NK-92 (cell line): ENCODE measurements around the gene MTR.

Experiments used
- DNase-seq: peaks from one replicate; lab custom pipeline; 2025; ENCODE audit not compliant: unreplicated experiment; lab: John Stamatoyannopoulos, UW

The MTR gene

DNA sequence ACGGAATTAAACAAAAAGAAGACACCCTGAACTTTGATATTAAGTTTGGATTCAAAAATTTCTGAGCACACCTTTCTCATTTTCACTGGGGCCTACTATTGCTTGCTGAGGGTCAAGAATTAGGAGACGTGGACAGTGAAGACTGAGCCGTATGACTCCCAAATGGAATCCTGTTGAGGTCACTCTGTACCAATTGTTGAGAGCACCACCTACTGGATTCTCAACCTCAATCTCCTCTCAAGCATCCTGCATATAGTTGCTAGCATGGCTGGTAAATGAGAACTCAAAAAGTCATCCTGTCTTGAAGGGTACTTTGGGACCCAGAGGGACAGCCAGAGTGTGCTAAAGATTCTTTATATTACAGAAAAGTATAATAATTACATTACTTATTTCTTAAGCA lies 20.2 kb upstream of the MTR start:
- DNase-seq = no peak

DNA sequence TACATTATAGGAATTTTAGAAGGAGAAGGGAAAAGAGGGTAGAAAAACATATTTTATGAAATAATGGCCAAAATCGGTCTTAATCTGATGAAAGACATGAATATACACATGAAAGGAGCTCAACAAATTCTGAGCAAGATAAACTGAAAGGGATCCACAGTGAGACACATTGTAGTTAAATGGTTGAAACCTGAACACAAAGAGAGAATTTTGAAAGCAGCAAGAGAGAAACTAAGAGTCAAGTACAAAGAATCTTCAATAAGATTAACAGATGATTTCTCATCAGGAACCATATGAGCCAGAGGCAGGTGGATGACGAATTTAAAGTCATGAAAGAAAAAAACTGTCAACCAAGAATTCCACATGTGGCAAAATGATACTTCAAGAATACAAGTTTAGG lies 15.8 kb upstream of the MTR start:
- no peak for DNase-seq

DNA sequence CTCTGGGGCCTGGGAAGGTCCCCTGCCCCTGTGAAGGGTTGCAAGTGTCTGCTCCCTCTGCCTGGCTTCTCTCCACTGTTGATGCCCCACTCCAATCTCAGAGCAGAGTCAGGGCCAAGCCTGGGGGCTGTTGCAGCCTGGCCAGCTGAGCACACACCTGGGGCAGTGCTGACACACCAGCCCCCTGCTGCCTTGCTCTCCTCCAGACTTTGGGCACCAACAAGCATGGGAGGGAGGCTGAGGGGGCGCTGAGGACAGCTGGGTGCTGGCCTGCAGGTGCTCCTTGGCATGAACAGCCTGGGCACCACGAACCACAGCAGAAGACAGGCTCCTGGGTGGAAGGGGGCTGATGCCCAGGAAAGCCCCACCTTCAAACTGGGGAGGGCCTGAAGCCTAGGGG lies 9.6 kb upstream of the MTR start:
- DNase-seq = no peak

DNA sequence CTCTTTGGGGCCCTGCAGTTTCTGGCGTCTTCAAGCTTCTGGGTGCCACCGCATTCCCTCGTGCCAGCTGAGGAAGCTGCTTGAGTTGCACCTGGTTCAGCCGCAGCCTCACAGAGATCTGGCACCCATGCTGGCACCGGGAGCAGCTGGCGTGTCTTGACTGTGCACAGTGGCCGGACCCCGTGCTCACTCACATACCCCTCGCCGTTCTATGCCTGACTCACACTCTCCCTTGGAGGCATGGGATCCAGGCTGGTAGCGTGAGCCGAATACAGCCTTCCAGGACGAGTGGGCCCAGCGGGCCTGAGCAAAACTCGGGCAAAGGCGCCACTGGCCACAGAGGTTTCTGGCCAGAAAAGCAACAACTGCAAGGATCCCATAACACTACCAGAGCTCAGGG lies 8.6 kb upstream of the MTR start:
- no peak for DNase-seq

DNA sequence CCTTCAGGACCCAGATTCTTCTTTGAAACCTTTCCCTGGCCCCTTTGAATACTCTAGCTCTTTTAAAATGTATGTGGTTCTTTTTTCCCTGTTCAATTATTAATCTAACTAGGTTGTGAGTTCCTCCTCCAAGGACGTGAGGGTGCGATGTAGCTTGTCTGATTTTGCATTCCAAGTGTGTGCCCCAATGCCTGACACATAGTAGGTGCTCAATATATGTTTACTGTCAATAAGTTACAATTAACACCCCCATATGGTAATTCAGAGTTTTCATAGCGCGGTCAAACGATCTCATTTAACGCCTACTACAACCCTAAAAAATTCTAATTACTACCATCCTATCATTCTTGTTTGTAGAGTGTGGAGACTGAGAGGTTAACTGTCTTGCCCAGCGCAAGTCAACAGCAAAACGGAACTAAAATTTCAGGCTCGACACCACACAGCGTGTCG lies 482 bp upstream of the MTR start:
- no peak for DNase-seq

DNA sequence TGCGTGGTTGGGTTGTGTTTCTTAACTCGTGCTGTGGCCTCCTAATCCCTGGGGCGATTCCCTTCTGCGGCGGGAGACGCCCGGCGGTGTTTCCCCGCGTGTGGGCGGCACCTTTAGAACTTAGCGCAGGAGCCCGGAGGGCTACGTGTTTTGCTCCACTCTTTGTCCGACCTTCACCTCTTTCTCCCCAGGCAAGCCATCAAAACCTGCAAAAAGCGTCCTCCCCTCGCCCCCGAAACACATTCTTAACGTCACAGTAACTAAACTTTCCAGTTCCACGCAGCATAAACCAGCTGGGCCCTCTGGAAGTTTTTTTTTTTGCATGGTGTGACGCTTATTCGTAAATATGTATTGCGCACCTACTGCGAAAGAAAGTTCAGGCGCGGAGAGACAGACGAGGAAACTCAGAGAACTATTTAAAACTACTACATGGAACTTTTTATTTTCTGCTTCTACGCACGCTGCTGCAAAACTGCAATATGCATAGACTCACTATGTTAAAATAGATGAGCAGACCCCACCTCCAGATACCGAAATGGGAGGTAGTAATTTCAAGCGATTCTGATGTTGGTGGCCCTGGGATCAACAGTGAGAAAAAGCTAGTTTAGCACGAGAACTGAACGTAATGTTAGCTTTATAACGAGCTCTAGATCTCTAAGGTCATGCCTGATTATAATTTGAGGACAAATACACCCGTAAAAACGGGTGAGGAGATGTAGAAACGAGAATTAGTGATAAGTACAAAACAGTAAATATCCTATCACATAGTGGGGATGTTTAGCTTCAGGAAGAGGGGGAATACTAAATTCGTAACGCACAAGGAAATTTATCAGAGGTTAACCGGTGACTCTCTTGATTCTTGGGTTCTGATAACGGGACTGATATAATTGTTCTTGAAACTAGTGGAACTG lies 920 bp downstream of the MTR start:
- DNase-seq = no peak

DNA sequence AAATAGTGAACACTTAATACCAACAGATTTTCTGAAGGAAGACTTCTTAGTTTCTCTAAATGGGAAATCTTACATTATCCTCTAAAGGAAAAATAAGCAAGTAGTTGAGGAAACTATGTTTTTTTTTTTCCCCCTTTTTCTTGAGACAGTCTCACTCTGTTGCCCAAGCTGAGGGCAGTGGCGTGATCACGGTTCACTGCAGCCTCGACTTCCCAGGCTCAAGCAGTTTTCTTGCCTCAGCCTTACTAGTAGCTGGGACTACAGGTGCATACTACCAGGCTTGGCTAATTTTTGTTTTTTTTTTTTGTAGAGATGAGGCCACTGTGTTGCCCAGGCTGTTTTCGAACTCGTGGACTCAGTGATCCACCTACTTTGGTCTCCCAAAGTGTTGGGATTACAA lies 3.9 kb downstream of the MTR start:
- no peak for DNase-seq

DNA sequence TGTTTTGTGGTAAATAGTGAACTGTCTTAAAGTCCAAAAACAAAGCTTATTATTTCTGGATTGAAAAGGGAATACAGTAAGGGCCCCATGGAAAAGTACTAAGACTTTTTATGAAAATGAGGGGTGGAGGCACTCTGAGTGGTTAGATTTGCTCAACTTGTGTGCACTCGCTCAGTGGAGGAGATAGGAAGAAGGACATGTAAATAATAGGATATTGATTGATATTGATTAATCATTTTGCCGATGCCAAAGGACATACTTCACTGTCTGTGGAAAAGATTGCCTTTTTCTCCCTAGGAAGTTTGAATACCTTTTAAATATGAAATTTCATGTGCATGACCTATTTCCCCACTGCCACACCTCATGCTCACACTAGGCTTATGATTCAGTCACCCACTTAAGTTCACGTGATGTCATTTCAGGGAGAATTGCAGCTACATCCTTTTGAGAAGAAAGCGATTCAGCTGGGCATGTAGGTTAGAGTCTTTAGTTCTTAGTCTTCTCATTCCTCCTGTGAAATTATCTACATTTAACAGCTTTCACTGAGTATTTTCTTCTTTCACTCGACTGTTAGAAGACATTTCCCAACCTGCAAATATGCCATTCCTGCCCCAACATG lies 5.0 kb downstream of the MTR start:
- no peak for DNase-seq

DNA sequence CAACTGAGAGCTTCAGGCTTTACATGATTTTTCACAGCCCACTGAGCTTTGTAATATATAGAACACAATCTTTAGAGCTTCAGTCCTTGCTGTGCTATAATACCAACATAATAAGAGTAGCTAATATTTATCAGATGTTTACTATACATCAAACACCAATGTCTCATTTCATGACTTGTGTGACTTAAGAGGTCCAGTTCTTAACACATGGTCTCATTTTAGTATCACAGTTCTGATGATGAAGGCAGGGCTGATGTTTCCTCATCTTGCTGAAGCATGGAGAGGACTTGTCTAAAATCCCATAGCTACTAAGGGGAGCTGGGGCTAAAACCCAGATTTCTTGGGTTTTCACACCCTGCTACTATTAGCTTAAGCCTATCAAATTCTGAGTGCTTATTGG lies 5.5 kb downstream of the MTR start:
- DNase-seq = no peak

DNA sequence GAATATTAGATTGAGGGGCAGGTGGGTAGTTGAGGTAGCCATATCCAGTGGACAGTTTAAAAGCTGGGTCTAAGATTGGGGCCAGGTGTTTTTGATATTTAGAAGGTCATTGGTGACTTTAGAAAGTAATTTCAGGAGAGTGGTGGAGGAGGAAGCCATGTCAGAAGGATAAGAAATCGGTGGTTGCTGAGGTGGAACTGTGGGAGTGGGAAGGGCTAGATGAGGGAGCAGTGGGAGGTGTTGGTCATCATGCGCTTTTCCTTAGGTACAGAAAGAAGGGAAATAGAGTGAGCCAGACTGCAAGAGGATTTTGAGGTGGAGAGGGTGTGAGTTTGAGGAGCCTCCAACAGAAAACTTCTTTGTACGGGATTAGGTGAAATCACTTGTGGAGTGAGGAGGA lies 7.2 kb downstream of the MTR start:
- no peak for DNase-seq

DNA sequence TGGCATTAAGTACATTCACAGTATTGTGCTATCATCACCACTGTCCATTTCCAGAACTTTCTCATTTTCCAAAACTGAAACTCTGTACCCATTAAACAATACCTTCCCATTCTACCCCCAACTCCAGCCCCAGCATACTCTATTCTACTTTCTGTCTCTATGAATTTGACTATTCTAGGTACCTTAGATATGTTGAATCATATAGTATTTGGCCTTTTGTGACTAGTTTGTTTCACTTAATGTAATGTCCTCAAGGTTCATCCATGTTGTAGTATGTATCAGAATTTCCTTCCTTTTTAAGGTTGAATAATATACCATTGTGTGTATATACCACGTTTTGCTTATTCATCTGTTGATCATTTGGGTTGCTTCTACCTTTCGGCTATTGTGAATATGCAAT lies 11.5 kb downstream of the MTR start:
- no peak for DNase-seq

DNA sequence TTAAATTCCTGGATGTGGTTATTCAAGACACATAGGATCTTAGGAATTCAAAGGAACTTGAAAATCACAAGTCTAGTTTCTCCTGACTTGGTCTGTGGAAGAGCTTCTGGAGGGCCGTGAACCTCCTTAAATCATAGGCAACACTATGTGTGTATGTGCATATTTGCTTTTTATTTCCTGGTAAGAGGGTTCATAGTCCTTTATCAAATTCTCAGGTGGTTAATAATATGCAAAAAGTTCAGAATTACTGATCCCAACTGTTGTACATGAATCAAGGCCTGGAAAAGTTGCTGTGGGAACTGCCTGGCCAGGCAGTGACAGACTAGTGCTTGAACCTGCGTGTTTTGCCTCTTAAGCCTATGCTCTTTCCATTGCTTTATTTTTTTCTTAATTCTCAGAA lies 12.9 kb downstream of the MTR start:
- DNase-seq = no peak

DNA sequence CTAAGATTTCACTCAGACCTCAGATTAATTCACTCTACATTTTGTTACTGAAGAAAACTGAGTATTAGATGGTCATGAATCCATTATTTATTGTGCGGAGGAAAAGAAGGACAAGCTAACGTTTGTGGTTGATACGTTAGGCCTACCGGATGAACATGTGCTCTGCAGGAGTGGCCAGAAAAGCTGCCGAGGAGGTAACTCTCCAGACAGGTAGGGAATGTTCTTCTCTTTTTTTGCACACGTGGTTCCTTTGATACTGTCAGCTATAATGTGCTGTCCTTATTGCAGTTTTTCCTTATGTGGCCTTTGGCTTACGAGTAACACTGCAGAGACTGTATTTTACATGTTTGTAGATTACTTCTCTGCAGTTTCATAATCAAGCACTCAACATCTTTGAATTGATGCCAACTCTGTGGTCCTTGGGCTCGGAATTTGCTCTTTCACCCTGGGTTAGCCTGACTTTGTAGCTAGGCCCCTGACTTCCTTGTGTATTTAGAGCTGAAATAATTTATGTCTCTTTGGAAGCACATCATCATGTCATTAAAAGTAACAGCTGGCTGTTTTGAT lies 13.6 kb downstream of the MTR start:
- DNase-seq = no peak

DNA sequence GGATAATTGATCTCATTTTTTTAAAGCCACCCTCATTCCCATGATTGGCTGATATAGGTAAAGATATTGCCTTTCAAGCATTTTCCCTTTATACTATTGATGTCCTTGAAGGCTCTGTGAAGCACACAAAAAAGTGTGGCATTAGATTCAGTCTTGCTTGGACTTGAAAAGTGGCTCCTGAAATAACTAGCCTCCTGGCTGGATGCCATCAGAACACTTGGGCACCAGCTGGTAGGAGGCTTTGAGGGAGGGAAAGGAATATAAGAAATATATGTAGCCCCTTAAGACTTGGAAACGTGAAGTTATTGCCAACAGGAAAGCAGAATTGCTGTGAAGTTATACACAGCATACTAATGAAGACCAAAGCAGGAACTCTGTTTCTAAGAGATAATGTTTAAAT lies 14.1 kb downstream of the MTR start:
- DNase-seq = no peak

DNA sequence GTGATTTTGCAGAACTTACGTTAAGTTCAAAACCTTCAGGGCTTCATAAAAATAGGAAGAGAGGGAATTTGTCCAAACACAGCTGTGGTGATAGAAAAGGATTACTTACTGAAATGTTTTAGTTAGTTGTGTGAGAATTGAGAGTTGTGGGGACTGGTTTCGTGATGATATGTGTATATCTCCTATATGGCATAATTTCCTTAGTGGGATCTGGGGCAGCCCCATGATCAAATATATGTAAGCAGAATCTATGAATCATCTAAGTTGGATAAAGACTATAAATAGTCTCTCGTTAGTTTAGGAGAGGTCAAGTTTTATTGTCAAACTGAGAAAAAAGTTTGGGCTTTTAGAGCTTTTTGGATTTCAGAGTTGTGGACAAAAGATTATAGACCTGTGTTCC lies 14.9 kb downstream of the MTR start:
- no peak for DNase-seq

DNA sequence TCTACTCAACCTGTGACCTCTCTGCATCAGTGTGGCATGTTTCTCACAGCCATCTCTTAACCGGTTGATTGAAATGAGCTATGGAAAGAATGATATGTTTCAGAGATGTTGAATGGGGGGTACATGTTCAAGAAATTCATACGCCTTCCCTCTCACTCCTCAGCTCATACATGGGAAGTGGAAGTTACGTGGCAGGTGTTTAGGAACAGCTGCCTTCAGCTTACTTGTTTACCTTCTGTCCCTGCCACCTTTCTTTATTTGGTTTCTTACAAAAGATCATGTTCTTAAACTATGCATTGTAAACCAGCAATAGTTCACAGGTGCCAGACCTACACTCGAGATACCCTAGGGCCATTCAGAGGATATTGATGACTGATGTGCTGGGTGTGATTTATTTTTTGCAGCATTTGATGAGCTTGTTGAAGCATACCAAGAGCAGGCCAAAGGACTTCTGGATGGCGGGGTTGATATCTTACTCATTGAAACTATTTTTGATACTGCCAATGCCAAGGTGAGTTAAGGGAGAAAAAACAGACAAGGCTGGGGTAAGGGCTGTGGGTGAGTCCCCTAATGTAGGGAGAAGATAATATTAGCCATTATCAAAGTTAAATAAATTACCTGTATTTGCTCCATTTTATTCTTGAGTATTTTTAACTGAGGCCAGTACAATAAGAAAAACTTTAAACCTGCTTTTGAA lies 17.4 kb downstream of the MTR start:
- DNase-seq = no peak

DNA sequence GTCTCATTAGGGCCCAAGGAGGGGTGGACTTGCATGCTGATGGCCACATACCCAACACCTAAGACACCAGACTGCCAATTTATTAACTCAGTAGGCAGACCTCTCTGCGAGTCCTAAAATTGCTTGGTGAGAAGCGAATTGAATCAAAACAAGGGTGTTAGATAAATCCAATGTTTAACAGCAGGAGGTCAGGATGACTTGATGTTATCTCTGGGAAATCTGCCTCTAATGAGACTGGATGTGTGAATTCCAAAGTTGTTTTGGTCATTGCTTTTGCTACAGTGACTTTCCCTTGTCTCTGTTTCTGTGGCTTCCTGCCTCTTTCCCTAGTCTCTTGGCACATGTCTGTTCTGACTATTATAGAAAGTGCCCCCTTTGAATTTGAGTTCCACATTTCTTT lies 20.8 kb downstream of the MTR start:
- DNase-seq = no peak

DNA sequence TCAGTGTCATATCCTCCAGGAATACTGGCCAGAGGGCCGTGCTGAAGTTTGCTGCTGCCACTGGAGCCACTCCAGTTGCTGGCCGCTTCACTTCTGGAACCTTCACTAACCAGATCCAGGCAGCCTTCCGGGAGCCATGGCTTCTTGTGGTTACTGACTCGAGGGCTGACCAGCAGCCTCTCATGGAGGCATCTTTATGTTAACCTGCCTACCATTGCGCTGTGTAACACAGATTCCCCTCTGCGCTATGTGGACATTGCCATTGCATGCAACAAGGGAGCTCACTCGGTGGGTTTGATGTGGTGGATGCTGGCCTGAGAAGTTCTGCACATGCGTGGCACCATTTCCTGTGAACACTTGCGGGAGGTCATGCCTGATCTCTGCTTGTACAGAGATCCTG lies 24.8 kb downstream of the MTR start:
- no peak for DNase-seq

DNA sequence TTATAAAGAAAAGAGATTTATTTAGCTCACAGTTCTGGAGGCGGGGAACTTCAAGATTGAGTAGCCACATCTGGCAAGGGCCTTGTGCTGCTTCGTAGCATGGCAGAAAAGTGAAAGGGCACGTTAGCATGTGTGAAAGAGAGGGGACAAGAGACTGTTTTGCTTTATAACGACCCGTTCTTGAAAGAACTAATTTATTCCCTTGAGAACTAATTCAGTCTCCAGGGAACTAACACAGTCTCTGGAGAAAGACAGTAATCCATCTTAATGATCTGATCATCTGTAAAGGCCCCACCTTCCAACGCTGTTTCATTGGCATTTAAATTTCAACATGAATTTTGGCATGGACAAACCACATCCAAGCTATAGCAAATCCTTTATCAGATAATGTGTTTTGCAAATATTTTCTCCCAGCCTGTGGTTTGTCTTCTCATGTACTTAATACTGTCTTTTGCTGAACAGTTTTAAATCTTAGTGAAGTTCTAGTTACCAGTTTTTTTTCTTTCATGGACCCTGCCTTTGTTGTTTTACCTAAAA lies 26.1 kb downstream of the MTR start:
- no peak for DNase-seq

DNA sequence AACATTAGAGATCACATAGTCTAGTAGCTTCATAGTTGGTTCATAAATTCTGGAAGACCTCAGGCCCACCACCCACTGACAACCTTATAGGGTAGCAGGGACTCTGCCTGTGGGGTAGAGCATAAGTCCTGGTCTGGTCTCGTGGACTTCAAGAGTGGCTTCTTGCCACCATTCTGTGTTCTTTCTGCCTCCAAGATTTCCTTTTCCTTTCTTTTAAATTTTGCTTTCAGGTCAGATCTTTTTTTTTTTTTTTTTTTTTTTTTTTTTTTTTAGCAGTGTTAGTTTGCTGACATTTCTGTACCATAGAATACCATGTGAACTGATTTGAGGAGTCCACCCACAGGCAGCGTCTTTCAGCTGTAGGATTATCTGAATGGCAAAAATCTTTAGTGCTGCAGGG lies 28.5 kb downstream of the MTR start:
- DNase-seq = no peak

DNA sequence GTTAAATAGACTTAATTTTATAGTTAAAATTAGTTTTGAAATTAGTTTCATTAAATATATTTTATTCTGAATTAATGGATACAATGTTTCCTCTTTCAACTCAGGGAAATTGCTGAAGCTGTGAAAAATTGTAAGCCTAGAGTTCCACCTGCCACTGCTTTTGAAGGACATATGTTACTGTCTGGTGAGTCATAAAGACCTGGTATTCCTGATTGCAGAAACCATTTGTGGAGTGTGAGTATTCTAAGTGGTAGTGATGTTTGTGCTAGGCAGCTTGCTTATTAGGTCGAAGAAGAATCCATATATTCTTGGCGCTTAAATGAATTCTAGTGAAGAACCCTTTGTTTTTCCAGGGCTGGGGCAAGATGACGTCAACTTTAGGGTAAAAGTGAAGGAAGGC lies 34.0 kb downstream of the MTR start:
- no peak for DNase-seq

DNA sequence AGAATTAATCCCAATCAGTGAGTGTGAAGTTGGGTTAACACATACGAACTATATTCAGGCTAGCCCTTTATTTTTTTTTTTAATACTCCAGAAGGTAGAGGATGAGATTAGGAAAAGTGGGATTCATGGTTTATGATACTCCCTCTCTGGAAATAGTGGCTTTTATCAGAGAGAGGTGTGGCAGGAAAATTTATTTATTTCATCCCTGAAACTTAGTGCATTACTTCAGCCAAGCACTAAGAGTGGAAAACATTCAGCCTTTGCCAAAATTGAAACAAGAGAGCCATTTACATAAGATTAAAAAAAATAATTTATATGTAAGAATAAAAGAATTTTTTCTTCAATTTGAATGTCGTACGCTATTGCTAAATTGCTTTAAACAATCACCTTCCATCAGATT lies 35.0 kb downstream of the MTR start:
- DNase-seq = no peak
